GM19324 (cell line): ENCODE results near the gene SAMD4A.

Experiments used
- ATAC-seq: cut with Tn5 transposase; IDR thresholded peaks from one replicate; pipeline ENCODE4 v1.9.1; 2021; ENCODE audit warnings: mild to moderate bottlenecking, moderate library complexity; ENCODE audit not compliant: unreplicated experiment, low FRiP score

SAMD4A gene

GRCh38 chr14:54718046-54718445 lies 151.1 kb downstream of the SAMD4A start:
- ATAC-seq = no peak

- no peak for ATAC-seq
Observed at GRCh38 chr14:54719406-54719805, 152.5 kb downstream of the SAMD4A start.

DNA sequence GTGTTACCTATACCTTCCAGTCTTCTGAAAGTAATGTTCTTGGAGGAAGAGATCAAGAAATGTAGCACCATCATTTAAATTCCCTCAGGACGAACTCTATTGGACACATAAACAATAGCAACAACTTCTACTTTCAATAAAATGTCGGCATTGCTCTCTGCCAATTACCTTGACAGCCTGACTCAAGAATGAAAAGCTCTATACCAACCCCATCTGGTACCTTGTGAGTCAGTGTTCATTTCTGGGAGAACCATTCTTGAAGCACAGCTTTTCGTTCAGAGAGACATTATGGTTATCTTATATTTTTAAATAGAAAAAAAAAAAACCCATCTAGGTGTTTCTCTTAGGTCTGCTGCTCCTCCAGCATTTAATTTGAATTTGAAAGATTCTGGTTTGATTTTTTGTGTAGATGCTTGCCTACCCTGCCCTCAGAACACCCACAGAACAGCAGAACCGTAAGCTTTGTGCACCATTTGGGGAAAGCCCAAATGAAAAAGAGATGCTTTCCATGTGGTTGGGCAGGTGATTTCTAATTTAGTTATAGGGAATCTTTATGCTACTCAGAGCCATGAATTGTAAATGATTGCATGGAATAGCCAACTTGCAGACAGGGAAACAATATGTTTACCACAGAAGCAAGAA lies 156.0 kb downstream of the SAMD4A start:
- ATAC-seq = no peak

DNA sequence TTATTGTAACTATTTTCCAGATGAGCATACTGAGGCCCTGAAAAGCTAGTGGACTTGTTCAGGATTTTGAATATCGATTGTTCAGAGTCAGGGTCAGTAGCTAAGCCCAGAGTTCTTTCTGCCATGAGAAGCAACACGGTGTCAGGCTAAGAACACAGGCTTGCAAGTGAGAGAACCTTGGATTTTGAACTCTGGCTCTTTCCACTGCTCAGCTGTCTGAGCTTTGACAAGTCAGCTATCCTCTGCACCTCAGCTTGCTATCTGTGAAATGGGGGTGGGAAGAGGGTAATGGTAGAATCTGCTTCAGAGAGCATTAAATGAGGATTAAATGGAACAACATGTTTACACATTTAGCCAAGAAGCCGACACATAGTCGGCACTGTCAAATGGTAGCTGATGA lies 157.2 kb downstream of the SAMD4A start:
- ATAC-seq = no peak

- ATAC-seq = no peak
Observed at GRCh38 chr14:54724676-54725325, 157.9 kb downstream of the SAMD4A start.

- ATAC-seq = no peak
Observed at GRCh38 chr14:54725998-54726397, 159.1 kb downstream of the SAMD4A start.

DNA sequence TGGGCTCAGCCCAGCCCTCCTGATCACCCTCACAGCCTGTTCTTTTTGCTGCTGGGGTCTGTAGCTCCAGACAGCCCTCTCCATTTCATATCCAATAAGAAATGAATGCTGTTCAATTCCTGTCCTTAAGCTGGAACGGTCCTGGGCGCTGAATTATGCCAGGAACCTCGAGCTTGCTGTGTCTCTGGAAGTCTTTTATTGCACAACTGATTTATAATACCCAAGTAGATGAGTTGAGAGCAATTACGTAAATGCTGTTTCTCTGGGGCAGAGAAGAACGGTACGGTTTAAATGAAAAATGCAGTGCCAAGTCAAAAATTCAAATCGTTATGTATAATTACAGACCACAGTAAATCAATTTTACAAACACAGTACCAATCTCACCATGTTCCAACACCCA lies 161.0 kb downstream of the SAMD4A start:
- ATAC-seq = no peak

GRCh38 chr14:54728700-54729527 lies 162.0 kb downstream of the SAMD4A start:
- ATAC-seq = no peak

DNA sequence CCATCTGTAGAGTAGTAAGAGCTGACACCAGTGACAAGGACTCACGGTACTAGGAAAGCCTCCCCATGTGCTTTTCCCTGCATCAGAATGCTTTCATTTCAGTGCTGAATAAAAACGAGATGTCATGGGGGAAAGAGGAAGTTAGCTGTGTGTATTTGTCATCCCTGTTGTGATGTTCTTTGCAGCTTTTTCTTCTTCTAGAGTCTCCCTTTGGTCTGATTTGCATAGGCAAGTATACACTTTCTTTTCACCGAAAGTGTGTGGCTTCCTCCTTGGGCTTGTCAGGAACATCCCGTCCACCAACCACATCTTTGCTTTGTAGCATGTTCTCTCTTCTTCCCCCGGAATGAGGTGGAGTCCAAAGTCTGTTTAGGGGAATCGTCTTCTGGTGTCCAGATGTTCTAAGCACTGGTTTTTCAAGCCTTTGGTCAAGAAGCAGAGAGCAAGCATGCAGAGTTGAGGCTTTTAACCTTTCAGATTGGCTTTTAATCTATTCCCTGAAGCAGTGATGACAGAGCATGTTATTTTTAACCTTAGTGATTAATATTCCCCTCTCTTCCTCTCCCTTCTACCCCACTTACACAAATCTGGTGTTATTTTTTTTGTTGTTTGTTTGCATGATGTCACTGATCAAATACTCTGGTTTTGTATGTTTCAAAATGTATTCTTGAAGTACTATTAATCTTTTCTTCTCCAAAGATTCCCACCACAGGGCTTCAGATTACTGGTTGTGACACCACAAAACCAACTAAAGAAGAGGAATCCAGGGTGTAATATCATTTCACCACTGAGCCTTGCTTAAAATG lies 163.4 kb downstream of the SAMD4A start:
- peak; percentile 85 for ATAC-seq

GRCh38 chr14:54734966-54735365 lies 168.0 kb downstream of the SAMD4A start:
- no peak for ATAC-seq

- no peak for ATAC-seq
Observed at GRCh38 chr14:54735424-54735823, 168.5 kb downstream of the SAMD4A start.

DNA sequence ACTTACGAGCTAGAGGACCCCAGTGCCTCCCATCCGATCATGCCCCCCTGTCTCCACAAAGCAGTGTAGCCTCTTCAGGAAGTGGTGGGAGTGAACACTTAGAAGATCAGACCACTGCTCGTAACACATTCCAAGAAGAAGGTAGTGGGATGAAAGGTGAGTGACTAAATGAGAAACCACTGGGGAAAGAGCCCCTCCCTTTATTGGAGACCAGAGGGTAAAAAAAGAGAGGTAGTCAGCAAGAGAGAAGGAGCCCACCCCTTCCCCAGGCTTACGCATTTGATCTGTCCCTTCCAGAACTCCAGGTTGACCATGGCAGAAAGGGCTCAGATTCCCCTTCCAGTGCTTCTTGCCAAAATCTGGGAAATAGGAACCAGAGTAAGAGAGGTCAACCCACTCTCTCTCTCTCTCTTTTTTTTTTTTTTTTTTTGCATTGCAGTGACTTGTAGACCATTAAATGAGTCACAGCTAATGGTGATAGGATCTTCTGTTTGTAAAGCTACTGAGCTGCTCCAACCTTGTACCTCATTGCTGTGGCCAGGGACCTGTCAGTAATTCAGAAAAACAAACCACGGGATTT lies 170.3 kb downstream of the SAMD4A start:
- ATAC-seq = no peak

DNA sequence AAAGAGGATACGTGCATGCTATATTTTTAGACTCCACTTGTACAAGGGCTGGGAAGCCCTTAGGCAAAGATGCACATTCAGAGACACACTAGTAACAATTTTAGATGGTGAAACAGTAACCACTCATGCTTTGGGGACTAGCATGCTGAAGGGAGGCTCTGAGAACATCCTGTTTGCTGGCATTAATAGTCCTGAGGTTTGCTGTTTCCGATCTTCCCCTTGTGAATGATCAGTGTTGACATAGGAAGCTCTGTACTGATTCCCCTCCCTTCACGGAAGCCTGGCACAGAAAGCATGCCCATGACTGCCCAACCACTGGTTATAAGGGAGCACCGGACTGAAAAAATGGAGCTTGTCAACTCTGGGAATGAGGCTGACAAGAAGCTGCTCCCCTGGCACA lies 171.1 kb downstream of the SAMD4A start:
- no peak for ATAC-seq

- no peak for ATAC-seq
Observed at GRCh38 chr14:54739514-54739913, 172.6 kb downstream of the SAMD4A start.

DNA sequence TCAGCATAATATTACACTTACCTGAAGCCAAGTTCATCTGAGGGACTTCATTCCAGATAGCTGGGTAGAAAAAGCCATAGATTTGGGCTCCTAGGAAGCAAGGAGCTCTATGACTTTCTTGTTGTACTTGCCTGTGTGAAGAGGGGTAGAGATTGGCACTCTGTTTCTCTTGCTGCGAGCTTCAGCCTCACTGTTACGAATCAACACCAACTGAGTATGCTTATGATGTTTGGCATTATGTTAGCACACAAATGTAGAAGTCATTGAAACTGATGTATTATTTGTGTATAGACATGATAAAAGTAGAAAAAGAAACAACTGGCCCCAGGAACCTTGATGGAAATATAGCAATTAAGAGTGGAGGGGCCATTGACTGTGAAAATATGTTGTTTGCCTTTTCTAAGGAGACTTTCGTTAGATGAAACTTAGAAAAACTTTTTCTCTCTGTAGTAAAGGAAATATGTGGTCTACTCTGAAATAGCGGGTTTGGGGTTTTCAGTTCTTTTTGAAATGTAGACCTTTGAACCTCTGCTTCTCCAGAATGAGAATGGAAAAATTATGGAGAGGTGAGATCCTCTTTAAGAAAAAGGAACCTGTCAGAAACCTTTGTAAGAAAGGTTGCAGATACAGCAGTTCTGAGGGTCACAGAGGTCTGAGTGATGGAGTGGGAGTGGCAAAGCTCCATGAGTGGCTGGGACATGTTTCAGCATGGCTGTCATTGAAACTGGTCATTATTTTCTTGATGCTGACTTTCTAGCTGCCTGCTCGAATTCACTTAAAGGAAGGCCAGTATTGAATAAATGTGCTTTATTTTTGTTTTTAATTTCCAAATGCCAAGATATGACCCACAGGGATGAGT lies 175.8 kb downstream of the SAMD4A start:
- ATAC-seq = no peak

DNA sequence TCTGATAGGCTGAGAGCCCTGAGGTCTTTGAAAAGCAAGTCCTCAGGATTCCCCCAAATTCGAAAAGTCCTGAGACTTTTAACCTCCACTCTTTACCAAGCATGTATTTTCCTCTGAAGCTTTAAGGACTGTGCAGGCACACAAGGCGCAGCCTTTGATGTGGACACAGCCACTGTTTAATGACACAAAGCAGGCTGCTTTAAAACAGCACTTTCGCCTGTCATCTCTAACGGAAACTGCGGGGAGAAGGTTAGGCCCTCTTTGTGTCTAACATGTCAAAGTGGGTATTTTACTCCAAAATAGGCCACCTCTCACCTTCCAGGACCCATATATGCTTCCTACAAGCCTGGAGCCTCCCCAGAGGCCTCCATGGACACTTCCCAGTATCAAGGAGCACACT lies 176.5 kb downstream of the SAMD4A start:
- ATAC-seq = no peak

- no peak for ATAC-seq
Observed at GRCh38 chr14:54746019-54746418, 179.1 kb downstream of the SAMD4A start.

- no peak for ATAC-seq
Observed at GRCh38 chr14:54747616-54748015, 180.7 kb downstream of the SAMD4A start.

DNA sequence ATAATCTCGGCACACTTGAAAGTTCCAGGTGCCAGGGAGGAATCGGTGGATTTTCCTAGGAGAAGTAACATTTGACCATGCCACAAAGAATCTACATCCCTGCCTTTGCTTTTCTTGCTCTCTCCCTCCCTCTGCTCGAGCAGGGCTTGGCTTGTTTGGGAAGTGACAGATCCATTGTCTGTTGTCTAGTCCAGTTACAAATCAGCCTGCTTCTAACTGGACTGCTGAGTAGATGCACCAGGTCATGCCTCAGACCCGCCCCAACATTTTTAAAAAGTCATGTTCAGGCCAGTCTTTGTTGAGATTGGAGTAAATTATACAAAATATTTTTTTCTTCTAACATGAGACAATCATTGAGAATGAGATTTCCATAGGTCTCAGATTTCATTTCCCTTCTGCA lies 182.3 kb downstream of the SAMD4A start:
- no peak for ATAC-seq

- ATAC-seq = no peak
Observed at GRCh38 chr14:54749727-54750126, 182.8 kb downstream of the SAMD4A start.
